GM19372 (cell line): Measurements from ENCODE around the gene CDC5L.
A peak's percentile ranks its signal among the peaks of the same experiment; 100 is the strongest.

Experiments
- ATAC-seq: cut with Tn5 transposase; IDR thresholded peaks from one replicate; pipeline ENCODE4 v1.9.1; 2021; ENCODE audit warnings: mild to moderate bottlenecking, low read depth, moderate library complexity; ENCODE audit not compliant: unreplicated experiment

CDC5L gene

DNA sequence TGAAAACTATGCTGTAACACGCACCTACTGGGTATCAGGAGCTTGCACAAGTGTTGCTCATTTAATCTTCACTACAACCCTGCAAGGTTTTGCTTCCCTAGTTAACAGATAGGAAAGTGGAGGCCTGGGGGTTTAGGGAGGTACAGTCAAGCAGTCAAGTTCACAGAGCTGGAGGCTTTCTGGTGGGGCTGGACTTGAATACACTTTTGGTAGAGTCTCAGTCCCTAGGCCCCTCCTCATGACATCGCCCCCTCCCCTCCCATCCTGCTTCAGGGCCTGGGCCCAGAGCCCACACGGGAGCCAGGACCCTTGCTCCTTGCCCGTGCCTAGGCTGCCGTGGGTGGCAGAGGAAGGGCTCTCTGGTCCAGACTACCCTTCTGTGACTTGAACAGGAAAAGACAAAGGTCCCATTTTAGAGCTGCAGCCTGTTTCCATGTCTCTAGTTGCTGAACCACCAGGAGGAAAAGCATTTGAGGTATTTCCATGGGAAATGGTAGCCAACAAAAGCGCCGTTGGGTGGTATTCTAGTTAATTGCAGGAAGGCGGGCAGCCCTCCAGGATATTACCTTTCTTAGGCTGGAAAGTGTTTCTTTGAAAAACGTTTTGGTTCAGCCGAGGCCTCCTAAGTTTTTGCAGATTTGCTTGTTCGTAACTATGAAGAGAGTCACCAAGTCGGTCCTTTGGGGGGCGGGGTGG, 84.9 kb downstream of the CDC5L start:
- no peak for ATAC-seq

DNA sequence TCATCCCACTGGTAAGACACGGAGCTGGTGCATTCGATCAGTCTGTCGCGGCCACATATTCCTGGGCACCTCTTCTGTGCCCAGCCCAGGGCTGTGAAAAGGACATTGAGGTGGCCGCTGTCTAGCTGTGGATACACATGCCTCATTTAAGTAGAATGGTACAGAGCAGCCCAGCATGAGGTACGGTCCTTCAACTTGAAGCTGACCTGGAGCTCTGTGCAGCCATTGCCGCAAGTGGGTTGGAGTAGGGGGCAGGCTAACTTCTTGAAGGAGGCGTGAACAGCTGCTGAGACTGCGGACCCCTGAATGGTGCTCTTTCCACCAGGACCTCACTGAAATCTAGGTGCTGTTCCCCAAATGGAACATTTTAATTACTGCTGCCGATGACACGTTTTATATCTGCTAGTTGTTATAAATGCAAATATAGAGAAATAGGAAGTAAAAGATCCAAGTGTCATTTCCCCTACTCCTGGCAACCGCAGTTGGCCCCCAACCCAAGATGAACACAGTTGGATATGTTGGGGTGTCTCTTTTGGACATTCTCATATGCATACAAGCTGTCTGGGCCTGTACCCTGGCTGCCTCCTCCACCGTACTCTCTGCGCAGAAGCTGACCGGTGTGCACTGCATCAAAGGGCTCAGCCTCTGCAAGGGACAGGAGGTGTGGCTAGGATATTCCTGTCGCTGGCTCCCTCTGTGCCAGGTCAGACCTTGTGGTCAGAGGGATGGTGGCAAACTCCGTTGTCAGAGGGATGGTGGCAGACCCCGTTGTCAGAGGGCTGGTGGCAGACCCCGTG, 86.1 kb downstream of the CDC5L start:
- no peak for ATAC-seq

DNA sequence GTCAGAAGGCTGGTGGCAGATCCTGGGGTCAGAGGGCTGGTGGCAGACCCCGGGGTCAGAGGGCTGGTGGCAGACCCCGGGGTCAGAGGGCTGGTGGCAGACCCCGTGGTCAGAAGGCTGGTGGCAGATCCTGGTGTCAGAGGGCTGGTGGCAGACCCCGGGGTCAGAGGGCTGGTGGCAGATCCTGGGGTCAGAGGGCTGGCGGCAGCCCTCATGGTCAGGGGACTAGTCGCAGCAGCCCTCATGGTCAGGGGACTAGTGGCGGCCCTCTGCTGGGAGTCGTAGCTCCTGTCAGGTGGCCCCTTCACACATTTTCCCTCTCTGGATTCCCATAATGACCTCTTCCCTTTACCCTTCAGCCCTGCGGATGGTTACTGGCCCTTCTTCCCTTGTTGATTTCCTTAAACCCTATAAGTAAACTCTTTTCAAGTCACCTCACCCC, 86.7 kb downstream of the CDC5L start:
- ATAC-seq = no peak

DNA sequence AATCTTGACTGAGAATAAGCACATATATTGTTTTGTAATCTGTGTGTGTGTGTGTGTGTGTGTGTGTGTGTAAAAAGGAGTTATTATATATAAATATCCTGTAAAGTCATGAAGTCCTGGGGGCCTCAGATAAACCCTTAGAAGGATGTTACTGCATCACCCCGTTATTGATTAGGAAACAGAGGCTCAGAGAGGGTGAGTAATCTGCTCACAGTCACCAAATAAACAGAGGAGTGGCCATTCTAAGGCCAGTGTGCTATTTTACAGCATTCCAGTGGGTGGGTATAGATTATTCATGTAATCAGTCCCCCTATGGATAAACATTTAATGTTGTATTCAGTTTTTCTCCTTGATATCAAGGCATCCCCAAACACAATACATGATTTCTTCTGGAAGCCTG, 87.1 kb downstream of the CDC5L start:
- no peak for ATAC-seq

DNA sequence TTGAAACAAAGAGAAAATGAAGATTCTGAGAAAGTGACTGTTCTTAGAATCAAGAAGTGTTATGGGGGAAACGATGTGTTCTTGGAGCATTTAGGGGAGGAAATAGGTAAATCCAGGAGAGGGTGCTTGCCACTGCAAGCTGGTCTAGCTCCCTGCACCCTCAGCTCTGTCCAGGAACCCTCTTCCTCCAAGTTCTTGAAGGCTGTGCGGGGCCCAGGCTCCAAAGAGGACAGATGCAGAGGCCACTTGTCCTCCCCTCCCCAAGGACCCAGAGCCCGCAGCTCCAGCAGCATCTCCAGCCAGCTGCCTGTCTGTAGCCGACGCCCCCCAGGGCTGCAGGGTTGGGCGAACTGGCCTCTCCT, 87.9 kb downstream of the CDC5L start:
- ATAC-seq = peak; percentile 22

DNA sequence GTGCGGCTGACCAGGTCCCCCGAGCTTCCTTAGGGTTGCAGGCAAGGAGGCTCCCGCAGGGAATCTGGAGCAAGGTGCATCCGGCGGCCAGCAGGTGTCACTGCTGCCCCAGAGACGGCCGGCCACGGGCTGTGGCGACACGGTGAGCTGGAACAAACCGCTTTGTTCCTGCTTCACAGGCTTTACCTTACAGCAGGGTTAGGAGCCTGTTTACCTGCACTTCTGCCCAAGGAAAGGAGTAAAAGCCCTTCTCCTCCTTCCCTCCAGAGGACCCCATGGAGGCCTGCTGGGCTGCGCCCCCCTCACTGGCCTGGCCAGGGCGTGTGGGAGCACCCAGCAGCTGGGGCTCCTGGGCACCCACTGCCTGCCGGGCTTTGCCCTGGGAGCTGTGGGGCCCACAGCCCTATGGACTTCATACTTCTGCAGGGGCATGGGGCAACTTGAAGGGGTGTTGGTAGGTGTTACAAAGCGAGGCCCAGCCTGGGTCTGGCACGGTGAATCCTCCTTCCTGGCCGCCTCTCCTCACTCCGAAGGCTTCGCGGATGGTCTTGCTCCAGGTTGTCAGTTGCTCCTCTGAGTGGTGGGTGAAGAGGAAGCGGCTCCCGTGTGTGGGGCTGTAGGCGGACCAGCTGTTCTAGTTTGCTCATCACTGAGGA, 88.4 kb downstream of the CDC5L start:
- peak; percentile 67 for ATAC-seq

DNA sequence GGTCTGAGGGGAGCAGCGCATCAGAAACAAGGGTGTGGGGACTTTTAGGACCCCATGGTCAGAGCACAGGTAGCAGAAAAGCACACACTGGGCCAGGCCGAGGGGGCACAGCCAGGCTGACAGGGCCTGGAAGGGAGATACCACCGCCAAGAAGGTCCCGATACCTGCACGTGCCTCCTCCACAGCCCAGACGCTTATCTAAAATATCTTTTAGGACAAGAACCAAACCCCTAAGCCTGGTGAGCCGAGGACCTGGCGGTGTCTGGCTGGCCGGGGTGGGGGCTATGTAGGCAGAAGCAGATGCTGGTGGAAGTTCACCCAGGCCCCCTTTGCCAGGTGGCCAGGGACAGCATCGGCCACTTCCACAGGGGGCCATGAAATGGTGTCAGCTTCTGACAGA, 89.3 kb downstream of the CDC5L start:
- ATAC-seq = no peak

DNA sequence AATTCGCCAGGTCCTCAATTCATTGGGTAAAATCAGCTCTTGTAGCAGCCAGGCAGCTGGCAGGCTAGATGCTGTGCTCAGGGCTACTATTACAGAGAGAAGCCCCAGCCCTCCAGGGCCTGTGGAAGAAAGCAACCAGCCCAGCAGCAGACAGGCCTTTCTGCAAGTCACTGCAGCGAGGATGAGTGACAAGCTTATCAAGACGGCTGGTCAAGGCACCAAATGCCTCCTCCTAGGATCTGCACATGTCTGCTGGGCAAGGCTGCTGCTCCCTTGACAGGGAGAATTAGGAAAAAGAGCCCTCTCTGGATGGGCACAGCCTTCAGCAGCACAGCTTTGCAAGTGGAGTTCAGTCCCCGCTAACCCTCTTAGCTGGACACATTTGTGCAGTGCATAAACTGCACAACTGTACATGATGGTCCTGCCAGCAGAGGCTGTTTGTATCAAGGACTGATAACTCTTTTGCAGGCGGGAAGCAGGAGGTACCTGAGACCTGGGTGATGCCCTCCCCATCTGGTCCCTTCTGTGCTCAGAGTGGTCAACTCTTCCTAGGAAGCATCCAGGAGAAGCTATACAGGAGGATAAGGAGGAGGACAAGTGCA, 89.9 kb downstream of the CDC5L start:
- ATAC-seq = no peak

DNA sequence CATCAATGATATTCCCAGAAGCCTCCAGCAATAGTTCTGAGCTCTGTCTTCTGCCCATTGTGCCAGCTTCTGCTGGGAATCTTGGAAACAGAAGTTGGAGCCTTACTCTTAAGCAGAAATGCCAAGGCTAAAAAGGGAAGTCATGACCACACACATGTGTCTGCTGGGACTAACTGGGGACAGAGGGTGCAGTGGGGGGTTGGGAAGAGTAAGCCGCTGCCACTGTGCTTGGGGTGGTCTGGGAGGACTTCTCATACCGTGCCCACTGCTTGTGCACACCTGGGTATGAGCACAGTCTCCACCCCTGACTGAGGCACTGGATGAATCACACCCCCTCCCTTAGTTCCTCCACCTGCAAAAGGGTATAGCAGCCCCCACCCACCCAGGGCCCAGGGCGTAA, 90.7 kb downstream of the CDC5L start:
- ATAC-seq = no peak

DNA sequence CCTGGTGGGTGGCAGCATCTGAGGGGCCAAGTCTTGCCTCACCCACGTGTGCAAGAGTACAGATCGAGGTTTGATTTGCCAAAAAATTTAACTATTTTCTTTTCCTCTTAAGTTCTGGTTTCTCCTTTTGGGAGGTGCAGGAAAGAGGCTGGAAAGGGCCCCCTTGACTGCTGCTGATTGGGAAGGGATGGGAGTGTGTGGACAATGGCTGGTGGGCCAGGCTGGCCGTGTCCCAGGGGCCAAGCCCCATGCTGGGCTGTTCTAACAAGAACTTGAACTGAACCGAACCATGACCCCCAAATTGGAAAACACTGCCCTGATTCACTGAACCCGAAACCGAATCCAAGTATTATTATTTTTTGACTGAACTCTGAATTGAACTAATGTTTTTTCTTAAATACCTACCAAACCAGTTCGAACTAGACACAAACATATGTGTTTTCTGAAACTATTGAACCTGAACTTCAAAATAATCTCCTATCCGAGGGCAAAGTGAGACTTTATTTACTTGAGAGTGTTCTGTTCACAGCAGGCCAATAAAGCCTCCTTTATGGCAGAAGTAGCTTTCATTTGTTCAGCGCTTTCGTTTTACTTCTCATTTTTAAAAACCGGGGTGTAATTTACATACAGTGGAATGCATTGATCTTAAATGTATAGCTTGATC, 91.2 kb downstream of the CDC5L start:
- no peak for ATAC-seq

DNA sequence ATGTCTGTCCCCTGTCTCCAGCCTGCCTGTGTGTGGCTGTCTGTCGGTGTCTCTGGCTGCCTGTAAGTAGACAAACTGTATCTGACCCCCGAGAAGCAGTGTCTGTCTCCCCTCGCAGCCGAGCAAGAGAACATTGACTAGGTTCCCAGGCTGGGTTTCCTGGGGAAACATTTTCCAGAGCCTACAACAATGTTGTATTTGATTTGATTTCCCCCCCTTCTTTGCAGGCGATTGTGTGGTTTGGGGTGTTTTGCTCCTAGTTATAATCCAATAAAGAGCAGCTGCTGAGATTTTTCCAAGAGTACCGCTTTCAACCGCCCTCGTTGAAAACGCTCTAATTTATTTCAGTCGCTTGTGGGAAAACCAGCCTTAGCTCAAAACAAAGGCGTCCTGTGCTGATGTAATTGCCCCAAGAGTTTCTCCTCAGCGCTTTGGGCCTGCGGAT, 92.6 kb downstream of the CDC5L start:
- no peak for ATAC-seq

DNA sequence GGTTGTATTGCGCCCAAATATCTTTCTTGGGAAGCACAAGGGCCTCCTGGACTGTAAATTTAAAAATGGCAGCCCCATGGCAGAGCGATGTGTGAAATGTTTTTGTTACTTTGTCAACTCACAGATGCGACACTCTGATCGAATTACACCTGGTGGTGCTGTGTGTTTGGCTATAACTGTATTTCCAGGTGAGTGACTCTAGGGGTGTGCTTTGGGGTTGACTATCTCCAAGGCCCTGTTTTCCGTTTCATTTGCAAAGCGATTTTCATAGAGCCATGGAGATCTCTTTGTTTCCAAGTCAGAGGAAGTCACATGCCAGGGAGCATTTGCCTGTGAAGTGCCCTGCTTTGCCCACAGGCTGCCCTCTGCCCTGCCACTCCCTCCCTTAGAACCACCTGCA, 93.5 kb downstream of the CDC5L start:
- ATAC-seq = no peak

DNA sequence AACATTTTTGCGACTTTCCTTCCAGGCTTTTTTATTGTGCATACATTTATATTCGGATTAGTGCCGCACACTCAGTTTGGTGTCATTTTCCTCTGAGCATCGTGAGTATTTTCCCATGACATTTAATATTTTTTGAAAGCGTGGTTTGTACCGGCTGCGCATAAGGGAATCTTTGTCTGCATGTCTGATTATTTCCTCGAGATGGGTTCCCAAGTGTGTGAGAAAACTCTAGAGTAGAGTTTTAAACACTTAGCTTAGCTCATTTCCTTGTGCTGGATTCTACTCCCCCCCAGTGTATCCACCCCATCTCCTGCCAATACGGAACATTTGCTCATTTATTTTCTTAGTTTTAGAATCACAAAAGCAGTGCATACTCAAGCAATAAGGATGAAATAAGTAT, 94.3 kb downstream of the CDC5L start:
- ATAC-seq = no peak

DNA sequence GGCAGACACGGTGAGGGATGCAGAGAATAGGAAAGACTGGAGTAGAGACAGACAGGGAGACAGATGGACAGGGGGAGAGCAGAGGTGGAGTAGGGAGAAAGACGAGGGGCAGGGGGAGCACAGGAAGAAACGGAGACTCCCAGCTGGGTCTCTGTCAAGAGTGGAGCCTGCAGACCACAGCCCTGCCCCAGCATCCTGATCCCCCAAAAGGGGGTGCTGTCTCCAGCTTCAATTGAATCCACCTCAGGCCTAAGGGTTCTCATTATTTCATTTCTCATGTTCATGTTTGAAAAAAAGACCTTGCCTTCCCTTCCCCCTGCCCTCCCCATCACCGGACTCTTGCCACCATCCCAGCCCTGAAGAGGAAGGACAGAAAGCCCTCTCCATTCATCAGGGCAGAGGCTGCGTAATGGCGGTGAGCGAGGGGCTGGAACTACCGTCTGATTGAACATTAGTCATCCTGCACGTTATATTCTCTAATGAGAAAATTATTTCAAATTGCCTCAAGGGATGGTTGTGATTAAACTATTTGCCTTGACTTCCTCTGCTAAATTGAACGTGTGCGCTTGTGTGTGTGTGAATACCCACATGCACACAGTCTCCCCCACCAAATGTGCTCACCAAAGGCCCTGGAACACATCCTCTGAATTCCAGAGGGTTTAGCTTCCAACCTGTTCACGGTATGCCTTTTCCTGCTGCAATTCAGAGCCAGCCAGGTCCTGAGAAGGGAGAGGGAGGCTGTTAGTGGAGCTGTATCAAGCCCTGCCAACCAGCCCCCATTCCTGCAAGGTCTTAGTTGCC, 98.3 kb downstream of the CDC5L start:
- no peak for ATAC-seq

DNA sequence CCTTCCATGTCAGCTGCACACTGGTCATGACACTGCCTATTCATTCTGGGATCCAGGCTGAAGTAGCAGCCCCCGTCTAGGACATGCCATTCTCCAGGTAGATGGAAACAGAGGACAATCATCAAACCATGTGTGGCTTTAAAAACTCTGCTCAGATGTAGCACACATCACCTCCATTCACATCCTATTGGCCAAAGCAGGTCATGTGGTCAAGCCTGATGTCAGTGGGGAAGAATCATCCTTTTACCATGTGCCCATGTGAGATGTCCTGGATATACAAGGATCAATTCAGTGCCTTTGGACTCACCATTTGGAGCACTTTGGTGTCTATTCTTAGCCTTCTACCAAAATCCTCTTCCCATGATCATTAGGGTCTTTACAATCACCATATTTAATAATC, 99.5 kb downstream of the CDC5L start:
- ATAC-seq = no peak

DNA sequence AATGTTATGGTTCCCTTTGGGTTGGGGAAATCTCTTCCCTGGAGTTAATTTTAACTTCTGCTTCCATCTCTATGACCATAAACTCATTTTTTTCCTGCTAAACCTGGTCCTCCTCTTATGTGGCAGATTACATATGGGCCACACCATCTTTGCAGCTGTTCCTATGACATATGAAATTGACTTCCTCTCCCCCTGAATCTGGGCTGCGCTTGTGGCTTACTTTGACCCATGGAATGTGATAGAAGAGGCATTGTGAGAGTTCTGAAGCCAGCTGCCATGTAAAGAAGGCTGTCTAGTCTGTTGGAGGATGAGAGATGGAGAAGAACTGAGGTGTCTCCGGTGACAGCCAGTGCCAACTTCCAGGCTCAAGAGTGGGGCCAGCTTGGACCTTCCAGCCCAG, 100.1 kb downstream of the CDC5L start:
- ATAC-seq = no peak

DNA sequence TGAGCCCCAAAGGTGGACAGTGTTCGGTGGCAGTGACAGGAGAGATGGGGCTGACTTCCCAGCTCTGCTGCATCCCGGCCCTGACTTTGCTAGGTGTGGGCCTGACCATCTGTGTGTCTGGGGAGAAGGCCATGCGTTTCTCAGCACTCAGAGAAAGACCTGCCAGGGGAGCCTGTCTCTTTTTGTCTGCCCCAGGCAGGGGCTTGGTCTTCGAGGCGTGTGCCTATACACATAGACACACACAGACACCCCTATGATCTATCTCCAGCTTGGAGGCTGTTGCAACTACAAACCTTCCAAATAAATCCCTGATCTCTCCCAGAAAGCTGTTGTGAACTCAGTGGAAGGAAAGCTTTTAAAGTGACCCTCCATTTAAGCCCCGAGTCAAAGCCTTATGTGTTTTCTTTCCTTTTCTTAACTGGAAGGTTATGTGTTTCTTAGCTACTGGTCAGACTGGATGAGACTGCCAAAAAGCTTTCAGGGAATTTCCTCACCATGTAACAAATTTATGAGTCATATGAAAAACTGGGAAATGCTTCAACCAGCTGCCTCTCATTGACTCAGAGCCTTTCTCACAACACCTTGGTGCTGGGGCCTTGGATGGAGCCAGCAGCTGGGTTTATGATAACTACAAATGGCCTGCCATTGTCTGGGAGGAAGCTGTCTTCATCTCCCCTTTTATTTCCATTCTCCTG, 102.6 kb downstream of the CDC5L start:
- ATAC-seq = no peak

DNA sequence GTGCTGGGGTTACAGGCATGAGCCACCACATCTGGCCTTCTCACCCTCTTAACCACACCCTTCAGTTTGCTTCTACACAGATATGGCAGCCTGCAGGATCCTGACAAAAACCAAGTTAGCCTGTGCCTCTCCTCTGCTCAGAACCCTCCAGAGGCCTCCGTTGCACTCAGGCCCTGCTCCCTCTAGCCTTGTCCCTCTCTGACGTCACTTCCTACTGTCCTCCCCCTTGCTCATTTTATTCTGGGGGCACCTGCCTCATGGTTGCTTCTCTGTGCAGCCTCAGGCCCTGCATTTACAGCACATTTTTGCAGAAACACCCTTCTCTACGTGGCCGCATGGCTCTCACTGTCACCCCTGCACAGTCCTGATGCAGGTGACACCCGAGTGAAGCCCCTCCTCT, 105.6 kb downstream of the CDC5L start:
- no peak for ATAC-seq

DNA sequence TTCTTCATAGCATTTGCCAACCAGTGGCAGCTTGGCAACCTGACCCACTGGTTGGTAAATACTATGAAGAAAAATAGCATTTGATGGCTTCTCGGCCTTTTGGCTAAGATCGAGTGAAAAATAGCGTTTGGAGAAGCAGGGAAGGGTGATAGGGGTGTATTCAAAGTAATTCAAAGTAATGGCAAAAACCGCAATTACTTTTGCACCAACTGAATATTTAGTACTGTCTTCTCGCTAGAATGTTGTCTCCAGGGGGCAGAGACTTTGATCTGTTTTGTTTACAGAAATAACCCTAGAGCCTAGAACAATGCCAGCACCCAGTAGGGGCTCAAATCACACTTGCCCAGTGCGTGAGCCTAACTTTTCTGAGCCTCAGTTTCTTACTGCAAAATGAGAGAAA, 106.1 kb downstream of the CDC5L start:
- ATAC-seq = no peak
